GM21447 (cell line): ENCODE data around the gene WDR31.
"Not testable (repeated sequence)": the region's sequence is repeated elsewhere in the genome, so short reads cannot be mapped to it uniquely, and the experiment has no call there.

Experiments used
- ATAC-seq: cut with Tn5 transposase; IDR thresholded peaks from one replicate; pipeline ENCODE4 v1.9.1; 2021; ENCODE audit not compliant: unreplicated experiment

WDR31 gene

DNA sequence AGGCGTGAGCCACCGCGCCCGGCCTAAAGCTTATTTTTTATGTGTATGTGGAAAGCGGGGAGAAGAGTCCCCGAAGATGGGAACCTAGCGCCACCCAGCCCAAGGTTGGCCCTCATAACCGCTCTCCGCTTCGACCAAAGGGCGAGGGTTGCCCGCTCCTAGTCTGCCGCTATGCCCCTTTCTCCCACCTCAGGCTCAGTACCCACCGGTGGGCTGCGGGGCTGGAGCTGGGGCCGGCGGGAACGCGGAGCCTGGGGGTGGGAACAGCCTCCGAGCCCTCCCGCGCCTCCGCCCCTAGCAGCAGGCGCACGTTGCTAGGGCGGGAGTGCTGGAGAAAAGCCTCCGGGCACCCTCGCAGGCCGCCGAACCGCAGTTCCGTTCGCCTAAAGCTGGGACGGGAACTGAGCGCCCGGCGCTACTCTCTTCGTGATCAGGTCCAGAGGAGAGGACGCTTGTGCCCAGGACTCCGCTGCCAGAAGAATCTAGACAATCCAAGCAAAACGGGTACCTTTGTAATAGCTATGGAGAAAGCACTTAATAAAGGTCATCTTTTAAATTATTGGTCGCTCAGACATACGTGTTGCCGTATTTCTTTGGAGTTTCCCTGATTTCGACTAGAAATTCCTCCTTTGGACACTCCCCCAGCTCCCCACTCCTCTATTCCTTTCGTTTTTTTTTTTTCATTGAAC, at the start of gene WDR31:
Gene WDR31, minus strand, starts transcription at position 265 of the 689 bp plus-strand sequence. CDS start 8,253 bp downstream, outside the sequence.
- ATAC-seq: peak; percentile 96

DNA sequence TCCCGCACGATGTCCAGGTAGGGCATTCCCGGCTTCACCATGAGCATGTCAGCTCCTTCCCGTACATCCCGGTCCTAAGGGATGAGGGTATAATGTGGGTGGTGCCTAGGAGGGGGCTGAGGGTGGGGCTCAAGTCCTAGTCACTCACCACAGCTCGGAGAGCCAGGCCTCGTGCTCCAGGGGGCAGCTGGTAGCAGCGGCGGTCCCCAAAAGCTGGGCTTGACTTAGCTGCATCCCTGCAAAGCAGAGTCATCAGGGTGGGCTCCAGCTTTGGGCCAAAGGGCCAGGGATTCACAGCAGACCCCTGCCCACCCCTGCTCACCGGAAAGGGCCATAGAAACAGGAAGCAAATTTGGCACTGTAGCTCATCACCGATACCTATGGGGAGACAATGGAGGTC, 49.4 kb upstream of the WDR31 start:
- no peak for ATAC-seq

DNA sequence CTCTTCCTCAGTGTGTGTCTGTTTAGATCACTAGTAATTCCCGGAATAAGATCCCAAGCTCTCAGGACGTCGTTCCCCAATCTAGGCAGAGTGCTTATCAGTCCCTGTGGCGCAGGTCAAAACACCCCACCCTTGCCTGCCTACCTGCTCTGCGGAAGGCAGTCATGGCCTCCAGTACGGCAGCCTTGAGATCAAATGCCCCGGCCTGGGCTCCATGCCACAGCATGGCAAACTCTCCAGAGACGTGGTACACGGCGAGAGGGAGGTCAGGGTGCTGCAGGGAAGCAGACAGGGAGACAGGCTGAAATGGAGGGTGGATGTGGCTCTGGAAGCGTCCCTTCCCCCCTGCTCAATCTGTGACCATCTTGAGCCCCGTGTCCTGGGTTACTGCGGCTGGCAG, 48.8 kb upstream of the WDR31 start:
- no peak for ATAC-seq

DNA sequence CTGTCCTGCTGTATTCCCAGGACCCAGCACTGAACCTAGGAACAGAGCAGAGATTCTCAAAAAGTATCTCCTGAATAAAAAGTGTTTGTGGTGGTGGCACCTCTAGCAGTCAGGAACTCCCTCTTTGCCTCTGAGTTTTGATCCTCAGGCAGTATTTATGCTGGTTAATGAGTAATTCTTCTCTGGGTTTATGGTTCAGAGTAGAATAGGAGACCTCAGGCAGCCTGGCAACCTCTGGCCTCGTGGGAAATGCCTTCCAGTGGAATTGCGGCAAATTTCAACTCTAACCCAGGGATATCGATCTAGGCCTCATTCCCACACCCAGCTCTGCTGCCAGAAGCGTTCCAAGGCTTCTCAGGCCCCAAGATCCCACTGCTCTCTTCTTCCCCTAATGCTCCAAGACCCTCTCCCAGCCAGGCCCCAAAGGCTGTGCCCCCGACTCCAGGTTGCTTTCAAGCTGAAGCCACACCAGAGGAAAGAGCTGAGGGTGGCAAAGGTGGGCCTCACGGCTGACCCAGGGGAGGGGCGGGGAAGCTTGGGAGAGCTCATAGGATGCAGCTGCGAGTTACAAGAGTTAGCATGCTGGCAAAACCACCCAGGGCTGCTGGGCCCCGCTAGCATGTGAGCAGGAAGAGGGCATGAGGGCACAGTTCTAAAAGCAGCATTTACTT, 47.6 kb upstream of the WDR31 start:
- no peak for ATAC-seq

DNA sequence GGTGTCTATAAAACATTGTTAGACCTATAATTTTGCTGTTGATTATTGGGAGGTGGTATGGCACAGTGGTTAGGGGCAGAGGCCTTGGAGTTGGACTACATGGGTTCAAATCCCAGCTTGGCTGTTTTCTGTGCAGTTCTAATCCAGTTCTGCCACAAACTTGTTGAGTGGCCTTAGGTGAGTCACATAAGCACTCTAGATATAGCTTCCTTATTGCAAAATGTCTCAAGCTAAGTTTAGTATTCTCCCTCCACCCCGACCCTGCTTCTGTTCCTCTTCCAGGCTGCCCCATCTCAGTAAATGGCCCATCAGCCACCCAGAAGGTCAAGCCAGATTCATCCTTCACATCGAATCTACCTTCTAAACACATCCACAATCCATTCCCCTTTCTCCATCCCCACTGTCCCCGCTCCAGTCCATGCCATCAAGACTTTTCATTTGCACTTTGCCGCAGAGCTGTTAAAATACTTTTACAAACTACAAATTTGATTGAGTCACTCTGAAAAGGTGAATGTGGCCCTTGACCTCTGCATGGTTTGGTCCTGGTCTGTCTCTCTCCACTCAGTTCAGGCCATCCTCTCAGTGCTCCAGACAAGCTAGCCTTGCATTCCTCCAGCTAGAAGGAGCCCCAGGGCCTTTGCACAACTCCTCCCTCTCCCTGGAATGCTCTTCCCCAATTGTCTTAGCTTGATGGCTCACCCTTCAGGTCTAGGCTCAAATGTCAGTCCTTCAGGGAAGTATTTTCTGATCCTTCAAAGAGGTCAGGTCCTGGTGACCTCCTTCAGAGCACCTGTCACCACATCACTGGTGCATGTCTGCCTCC, 46.7 kb upstream of the WDR31 start:
- no peak for ATAC-seq

DNA sequence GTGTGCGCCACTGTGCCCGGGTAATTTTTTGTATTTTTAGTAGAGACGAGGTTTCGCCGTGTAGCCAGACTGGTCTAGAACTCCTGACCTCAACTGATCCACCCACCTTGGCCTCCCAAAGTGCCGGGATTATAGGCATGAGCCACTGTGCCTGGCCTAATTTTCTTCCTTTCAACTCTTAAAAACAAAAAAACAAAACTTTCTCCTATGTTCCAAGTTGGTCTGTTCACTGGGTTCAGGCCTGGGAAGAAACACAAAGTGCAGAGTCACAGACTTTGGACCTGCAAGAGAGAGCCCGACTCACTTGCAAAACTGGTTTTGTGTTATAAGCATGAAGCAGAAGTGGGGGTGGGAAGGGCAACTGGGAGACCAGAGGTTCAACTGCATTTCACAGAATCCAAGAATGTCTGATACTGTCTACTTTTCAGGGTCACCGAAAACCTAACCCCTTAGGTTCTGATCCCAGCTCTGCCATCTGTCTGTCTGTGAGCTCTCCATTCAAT, 41.9 kb upstream of the WDR31 start:
- no peak for ATAC-seq

DNA sequence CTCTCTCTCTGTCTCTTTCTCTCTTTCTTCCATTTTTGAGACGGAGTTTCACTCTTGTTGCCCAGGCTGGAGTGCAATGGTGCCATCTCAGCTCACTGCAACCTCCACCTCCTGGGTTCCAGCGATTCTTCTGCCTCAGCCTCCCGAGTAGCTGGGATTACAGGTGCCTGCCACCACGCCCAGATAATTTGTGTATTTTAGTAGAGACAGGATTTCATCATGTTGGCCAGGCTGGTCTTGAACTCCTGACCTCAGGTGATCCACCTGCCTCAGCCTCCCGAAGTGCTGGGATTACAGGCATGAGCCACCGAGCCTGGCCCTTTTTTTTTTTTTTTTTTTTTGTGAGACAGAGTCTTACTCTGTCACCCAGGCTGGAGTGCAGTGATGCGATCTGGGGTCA, 41.4 kb upstream of the WDR31 start:
- ATAC-seq: not testable (repeated sequence)

DNA sequence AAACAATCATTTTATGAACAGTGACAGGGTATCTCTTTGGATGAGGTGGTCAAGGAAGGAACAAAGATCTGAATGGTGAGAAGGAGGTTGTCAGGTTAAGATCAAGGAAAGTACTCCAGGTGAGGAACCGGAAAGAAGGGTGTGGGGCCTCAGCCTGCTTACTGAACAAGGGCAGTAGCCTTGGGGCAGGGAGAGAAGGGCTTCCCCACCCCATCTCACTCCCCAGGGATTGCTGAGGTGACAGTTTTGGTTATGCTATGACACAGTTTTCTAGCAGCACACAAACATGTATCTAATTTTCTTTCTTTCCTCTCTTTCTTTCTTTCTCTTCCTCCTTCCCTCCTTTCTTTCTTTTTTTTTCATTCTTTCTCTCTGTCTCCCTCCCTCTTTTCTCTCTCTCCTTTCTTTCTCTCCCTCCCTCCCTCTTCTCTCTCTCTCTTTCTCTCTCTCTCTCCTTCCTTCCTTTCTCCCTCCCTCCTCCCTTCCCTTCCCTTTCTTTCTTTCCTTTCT, 40.8 kb upstream of the WDR31 start:
- ATAC-seq: peak; percentile 65

DNA sequence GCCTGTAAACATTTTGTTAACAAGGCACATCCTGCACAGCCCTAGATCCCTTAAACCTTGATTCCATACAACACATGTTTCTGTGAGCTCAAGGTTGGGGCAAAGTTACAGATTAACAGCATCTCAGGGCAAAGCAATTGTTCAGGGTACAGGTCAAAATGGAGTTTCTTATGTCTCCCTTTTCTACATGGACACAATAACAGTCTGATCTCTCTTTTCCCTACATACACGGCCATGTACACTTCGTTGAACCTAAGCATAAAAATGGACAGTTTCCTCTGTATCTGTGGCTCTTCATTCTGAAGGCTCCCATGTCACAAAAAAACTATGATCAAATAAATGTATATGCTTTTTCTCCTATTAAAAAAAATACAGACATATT, 39.7 kb upstream of the WDR31 start:
- ATAC-seq: not testable (repeated sequence)

DNA sequence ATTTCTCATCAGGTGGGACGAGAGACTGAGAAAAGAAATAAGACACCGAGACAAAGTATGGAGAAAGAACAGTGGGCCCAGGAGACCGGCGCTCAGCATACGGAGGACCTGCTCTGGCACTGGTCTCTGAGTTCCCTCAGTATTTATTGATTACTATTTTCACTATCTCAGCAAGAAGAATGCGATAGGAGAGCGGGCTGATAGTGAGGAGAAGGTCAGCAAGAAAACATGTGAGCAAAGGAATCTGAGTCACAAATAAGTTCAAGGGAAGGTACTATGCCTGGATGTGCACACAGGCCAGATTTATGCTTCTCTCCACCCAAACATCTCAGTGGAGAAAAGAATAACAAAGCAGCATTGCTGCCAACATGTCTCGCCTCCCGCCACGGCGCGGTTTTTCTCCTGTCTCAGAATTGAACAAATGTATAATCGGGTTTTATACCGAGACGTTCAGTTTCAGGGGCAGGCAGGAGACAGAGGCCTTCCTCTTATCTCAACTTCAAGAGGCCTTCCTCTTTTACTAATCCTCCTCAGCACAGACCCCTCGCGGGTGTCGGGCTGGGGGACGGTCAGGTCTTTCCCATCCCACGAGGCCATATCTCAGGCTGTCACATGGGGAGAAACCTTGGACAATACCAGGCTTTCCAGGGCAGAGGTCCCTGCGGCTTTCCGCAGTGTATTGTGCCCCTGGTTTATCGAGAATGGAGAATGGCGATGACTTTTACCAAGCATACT, 39.2 kb upstream of the WDR31 start:
- ATAC-seq: not testable (repeated sequence)

DNA sequence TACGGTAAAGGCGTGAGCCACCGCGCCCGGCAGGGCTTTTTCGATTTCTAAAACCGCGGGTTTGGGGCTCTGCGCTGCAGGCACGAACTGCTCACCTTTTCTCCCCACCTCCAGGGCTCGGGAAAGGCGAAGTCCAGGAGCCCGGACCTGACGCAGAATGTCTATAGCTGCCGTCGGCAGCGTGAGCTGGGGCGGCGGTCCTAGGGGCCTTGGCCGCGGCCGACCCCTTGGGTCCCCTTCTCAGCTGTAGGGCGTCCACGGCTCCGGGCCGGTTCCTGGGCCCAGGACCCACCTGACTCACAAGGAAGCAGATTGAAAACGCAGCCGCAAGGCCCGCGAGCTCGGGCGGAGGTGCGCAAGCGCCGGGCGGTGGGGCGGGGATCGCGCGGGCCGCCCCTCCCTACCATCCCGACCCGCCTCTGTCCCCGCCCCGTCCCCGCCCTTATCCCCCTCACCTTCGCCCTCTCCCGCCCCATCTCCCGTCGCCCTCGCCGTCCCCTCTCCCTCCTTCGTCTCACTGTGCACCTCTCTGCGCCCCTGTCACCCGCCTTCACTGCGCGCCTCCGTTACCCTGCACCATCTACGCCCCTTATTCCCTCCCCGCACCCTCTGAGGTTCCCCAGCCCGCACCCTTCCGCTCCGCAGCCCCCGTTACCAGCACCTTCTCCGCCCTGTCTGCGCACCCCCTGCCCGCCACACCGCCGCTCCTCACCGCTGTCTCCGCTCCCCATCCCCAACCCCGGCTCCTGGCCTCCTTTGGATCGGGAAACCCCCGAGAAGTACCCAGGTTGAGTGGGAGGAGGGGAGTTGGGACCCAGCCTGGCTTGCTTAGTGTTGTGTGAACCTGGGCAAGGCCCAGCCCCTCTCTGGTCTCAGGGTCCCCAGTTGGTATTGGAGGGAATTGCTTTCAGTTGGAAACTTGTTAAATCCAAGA, 36.8 kb upstream of the WDR31 start, which contains the start of gene HDHD3:
Gene HDHD3, minus strand, starts transcription at position 353 of the 934 bp plus-strand sequence. CDS start 2,632 bp downstream, outside the sequence.
- peak; percentile 69 for ATAC-seq

DNA sequence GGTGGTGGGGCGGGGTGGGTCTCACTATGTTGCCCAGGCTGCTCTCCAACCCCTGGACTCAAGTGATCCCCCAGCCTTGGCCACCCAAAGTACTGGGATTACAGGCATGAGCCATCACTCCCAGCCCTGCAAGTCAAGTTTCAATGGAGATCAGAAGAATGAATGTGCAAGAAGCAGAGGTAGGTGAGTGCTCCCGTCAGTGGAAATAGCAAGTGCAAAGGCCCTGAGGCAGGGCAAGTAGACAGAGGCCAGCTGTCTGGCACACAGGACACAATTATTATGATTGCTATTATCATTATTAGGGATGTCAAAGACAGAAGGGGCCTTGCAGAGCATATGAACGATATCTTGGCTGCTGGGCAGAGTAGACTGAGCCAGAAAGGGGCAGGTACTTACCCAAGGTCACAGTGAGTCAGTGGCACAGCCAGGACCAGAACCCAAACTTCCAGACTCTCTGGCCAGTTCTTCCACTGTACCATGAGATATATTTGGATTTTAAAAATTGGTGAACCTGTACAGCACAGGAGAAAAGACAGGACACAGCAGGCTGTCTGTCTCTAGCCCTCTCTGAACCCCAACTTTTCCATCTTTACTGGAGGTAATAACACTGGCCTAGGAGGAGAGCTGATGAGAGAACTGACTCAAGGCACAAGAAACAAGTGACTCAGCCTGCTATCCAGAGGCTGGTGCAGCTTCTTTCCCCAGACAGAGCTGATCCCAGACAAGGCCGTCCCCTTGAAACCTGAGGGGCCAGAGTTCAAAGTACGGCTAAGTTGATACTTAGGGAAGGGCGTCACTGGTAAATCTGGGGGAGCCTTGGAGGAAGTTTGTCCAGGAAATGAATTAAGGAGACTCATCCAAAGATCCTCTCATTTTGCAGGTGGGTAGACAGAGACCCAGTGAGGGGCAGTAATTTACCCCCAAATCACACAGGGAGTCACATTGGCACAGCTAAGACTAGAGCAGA, 35.3 kb upstream of the WDR31 start:
- ATAC-seq: no peak

DNA sequence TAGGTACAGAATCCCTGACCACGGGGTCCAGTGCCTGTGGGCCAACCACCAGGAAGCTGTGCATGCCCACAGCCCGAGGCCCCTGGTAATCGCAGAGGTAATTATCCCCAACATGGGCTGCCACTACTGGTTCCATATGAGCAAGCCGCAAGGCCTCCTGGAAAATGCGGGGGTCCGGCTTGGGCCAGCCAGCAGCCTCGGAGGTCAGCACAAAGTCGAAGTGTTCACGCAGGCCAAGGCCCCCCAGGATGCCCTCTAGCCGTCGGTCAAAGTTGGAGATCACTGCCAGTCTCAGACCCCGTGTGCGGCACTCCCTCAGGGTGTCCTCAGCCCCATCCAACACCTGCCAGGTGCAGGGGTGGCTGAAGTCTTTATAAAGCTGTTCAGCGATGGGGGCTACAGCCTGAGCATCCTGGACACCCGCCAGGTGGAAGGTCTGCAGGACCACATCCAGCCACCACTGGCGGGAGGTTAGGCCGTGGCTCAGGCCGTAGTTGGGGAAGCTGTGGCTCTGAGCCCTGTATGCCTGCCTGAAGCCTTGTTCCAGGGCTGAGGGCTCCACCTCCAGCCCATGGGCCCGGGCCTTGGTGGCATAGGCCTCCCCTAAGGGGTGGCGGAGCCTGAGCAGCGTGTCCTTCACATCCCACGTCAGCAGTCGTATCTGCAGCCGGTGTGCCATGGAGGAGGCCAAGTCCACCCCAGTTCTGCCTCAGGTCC, 33.8 kb upstream of the WDR31 start:
- ATAC-seq: no peak

DNA sequence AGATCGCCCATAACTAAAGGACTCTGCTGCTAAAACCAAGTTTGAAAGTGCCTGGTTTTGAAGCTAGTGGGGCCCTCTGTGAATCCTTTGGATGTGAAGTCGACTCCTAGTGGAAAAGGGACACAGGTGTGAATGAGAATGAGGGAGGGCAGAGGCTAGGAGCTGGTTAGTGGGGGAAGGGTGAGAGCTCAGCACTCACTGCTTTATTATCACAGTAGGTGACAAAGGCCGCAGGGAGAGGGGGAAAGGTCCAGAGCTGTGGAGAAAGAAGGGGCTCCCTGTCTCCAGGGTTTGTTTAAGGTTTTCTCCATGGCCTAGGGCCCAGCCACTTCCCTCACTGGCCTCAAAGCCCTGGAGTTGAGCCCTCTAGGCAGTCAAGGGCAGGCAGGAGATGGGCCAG, 33.2 kb upstream of the WDR31 start:
- no peak for ATAC-seq

DNA sequence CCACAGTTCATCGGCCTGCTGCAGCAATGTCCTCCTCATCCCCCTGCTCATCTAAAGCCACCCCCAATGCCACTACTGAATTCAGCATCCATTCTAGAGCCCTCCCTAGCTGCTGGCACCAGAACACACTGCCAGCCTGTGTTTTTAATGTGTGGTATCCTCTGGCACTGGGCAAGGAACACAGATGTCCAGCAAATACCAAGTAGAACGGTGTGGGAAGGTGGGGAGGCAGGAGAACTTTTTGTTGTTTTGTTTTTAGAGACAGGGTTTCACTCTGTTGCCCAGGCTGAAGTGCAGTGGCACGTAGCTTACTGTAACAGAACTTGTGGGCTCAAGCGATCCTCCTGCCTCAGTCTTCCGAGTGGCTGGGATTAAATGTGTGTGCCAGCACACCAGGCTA, 32.0 kb upstream of the WDR31 start:
- no peak for ATAC-seq

DNA sequence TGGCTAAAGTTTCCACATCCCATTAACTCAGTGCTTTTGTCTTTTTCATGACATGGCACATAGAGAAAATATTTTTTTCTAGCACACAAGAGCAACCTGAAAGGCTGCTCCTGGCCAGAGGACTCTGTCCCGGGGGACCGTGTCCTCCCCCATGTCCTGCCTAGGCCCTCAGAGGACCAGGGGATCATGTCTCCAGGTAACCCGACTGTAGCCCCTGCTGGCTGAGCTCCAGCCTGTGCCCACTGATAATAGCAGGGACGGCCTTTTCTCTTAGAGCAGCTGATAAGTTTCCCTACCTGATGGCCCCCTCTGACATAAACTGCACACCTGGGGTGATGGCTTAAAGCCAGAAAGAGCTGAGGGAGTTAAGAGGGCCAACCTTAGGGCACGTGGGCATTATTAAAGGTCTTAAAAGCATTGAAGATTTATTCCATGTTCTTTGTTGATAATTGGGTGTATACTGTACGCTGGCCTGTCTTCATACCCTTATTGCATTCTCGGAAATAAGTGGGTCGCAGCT, 30.8 kb upstream of the WDR31 start:
- ATAC-seq: no peak

DNA sequence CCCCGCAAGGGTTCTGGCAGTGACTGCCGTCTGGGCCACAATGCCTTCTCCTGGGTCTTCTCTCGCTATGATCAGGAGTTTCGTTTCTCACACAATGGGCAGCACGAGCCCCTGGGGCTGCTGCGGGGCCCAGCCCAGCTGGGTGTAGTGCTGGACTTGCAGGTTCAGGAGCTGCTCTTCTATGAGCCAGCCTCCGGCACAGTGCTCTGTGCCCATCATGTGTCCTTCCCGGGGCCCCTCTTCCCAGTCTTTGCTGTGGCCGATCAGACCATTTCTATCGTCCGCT, 29.7 kb upstream of the WDR31 start:
- no peak for ATAC-seq
